Measurements from ENCODE around the gene GRIK2.

DNA sequence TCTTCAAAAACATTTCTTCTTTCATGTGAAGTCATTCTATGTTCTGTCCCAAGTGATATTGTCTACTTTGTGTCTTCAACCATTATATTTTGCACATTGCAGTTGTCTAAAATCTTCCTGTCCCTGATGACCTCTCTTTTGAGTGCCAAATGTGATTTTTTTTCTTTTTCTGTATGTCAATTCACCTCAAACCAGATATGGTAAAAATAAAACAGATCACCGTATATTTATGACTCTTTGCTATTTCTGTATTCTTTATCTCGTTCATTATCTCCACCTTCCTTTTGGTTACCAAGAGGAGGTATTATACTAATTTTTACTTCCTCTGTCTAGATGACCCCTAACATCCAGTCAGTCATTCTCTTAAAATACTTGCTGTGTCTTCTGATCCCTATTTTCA, 165.2 kb downstream of the GRIK2 start:
- TF ChIP-seq POLR2A (IDR thresholded peaks at IDR 0.05) (no peak), CTCF (IDR thresholded peaks at IDR 0.05) (no peak)

Data from thyroid gland (tissue), 4 donors.